HEK293 (cell line): ENCODE results near the gene STK11.
A peak's percentile ranks its signal among the peaks of the same experiment; 100 is the strongest.

Experiments
- CTCF ChIA-PET: fragments of 350-600 bp; formaldehyde crosslinking; extraction: SDS; loops from one replicate; lab custom pipeline; 2021; ENCODE audit warnings: antibody characterized with exemption; lab: Yijun Ruan, JAX
- POLR2A ChIA-PET: fragments of 300-600 bp; formaldehyde crosslinking; extraction: SDS; loops from one replicate; lab custom pipeline; 2020; ENCODE audit warnings: antibody characterized with exemption, inconsistent platforms; lab: Yijun Ruan, JAX
- H3K27ac ChIP-seq: fragments of 200-500 bp; sonication (Bioruptor generic); 2 replicates; pipeline ENCODE4 v1.5.1; 2014; ENCODE audit warnings: low read depth, low read length, control low read depth, inconsistent platforms; ENCODE audit errors: extremely low read depth
- H3K36me3 ChIP-seq, 2 experiments: fragments of 200-500 bp in 1 of 2; sonication (Bioruptor generic) in 1 of 2; 1 replicate in 1 of 2; 2 replicates in 1 of 2; pipeline ENCODE4 v1.5.1; 2014 to 2017; ENCODE audit warnings: inconsistent platforms in 2 of 2, low read length in 2 of 2; ENCODE audit not compliant: control insufficient read depth in 2 of 2, insufficient read depth in 1 of 2
- H3K4me1 ChIP-seq: fragments of 200-500 bp; sonication (Bioruptor generic); 2 replicates; pipeline ENCODE4 v1.5.1; 2014; ENCODE audit warnings: mild to moderate bottlenecking, low read length, inconsistent platforms; ENCODE audit not compliant: control insufficient read depth, insufficient read depth
- H3K4me3 ChIP-seq: 2 replicates; pipeline ENCODE4 v1.5.1; 2011; ENCODE audit warnings: low read depth, mild to moderate bottlenecking, control low read depth, low read length, moderate library complexity
- H3K9me3 ChIP-seq: fragments of 200-500 bp; sonication (Bioruptor generic); 2 replicates; pipeline ENCODE4 v1.5.1; 2014; ENCODE audit warnings: low read depth, low read length, inconsistent platforms; ENCODE audit not compliant: control insufficient read depth, insufficient read depth
- CTCF ChIP-seq: fragments of 450-650 bp; formaldehyde crosslinking; IDR thresholded peaks from 2 replicates; pipeline ENCODE4 v1.5.1; 2016; ENCODE audit warnings: missing biosample characterization, missing genetic modification characterization
- GLI4 ChIP-seq: fragments of 450-650 bp; formaldehyde crosslinking; IDR thresholded peaks from 2 replicates; pipeline ENCODE4 v1.5.1; 2016; ENCODE audit warnings: missing biosample characterization, missing genetic modification characterization
- GLIS2 ChIP-seq: fragments of 450-650 bp; formaldehyde crosslinking; IDR thresholded peaks from 2 replicates; pipeline ENCODE4 v1.5.1; 2016; ENCODE audit warnings: missing biosample characterization, missing genetic modification characterization
- KLF1 ChIP-seq: fragments of 450-650 bp; formaldehyde crosslinking; IDR thresholded peaks from 2 replicates; pipeline ENCODE4 v1.5.1; 2016; ENCODE audit warnings: missing biosample characterization, missing genetic modification characterization
- KLF7 ChIP-seq: fragments of 450-650 bp; formaldehyde crosslinking; IDR thresholded peaks from 2 replicates; pipeline ENCODE4 v1.5.1; 2016; ENCODE audit warnings: missing biosample characterization, missing genetic modification characterization, borderline replicate concordance
- KLF8 ChIP-seq: fragments of 450-650 bp; formaldehyde crosslinking; IDR thresholded peaks from 2 replicates; pipeline ENCODE4 v1.5.1; 2016; ENCODE audit warnings: missing biosample characterization, missing genetic modification characterization
- PBX3 ChIP-seq: sonication (generic); formaldehyde crosslinking; IDR thresholded peaks from 2 replicates; pipeline ENCODE4 v1.8.1; 2022; ENCODE audit warnings: mild to moderate bottlenecking, moderate library complexity, missing genetic modification reagents
- PRDM2 ChIP-seq: fragments of 450-650 bp; formaldehyde crosslinking; IDR thresholded peaks from 2 replicates; pipeline ENCODE4 v1.5.1; 2016; ENCODE audit warnings: missing biosample characterization, missing genetic modification characterization, borderline replicate concordance
- SP2 ChIP-seq: fragments of 450-650 bp; formaldehyde crosslinking; IDR thresholded peaks from 2 replicates; pipeline ENCODE4 v1.5.1; 2016; ENCODE audit warnings: missing biosample characterization, missing genetic modification characterization
- ZBTB17 ChIP-seq: fragments of 450-650 bp; formaldehyde crosslinking; IDR thresholded peaks from 2 replicates; pipeline ENCODE4 v1.5.1; 2016; ENCODE audit warnings: missing biosample characterization, missing genetic modification characterization
- ZNF501 ChIP-seq: fragments of 450-650 bp; formaldehyde crosslinking; IDR thresholded peaks from 2 replicates; pipeline ENCODE4 v1.5.1; 2016; ENCODE audit warnings: missing biosample characterization, missing genetic modification characterization
- ZNF571 ChIP-seq: fragments of 450-650 bp; formaldehyde crosslinking; IDR thresholded peaks from 2 replicates; pipeline ENCODE4 v1.5.0; 2017; ENCODE audit warnings: missing biosample characterization, missing genetic modification characterization
- ZNF600 ChIP-seq: fragments of 450-650 bp; formaldehyde crosslinking; IDR thresholded peaks from 2 replicates; pipeline ENCODE4 v1.5.1; 2016; ENCODE audit warnings: missing biosample characterization, missing genetic modification characterization
- ZNF610 ChIP-seq: fragments of 450-650 bp; formaldehyde crosslinking; IDR thresholded peaks from 2 replicates; pipeline ENCODE4 v1.5.1; 2016; ENCODE audit warnings: missing biosample characterization, missing genetic modification characterization, borderline replicate concordance
- ZSCAN23 ChIP-seq: fragments of 450-650 bp; formaldehyde crosslinking; IDR thresholded peaks from 2 replicates; pipeline ENCODE4 v1.5.1; 2016; ENCODE audit warnings: missing biosample characterization, missing genetic modification characterization
- TF ChIP-seq, protein P1 (sequence below): fragments of 450-650 bp; formaldehyde crosslinking; IDR thresholded peaks from 2 replicates; pipeline ENCODE4 v1.5.1; 2016; ENCODE audit warnings: missing biosample characterization, missing genetic modification characterization
- TF ChIP-seq, protein P2 (sequence below): fragments of 450-650 bp; formaldehyde crosslinking; IDR thresholded peaks from 2 replicates; pipeline ENCODE4 v1.5.1; 2016; ENCODE audit warnings: missing biosample characterization, missing genetic modification characterization

Gene STK11

DNA sequence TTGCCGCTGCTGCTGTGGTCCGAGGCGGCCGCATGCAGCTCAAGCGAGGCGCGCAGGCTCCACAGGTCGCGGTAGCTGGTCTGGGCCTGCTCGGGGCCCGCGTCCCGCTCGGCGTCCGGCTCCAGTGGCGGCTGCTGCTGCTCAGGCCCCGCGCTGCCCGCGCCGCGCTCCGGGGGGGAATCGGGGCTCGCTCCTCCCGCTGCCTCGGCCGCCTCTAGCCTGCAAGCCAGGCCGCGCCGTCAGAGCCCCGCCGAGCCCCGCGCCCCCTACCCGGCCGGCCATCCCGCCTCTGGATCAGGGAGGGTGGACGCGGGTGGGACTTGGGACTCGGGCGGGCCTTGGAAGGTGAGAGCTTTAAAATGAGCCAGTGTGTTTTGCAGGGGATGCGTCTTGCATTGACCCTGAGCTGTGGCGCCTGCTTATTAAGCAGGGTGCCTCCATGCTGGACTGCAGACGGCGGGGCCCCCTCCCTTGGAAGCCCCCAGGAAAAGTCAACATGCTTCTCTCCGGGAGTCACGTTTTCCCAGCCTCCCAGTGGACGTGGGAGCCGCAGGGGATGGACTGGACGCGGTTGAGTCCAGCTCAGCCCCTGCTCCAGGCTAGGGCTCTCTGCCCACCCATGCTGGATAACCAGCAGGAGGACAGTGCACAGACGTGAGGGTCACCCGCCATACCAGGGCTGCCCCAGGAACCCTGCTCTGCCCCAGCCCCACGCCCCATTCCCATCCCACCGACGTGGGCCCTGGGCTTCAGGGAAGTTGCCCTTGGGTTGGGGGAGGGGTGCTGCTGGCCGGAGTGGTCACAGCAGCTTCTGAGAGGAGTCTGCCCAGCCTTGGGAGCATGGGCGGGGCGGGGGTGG, 24.6 kb downstream of the STK11 start:
- POLR2A ChIA-PET: interaction anchor here (1.1 kb wide), 1 partner anchor 39 kb away, joined by 4 read pairs; the partner anchor contains the start of gene CIRBP
- TF ChIP-seq KLF1: no peak
- peak; percentile 79 for TF ChIP-seq ZNF600 (tag by site-specific recombination)

DNA sequence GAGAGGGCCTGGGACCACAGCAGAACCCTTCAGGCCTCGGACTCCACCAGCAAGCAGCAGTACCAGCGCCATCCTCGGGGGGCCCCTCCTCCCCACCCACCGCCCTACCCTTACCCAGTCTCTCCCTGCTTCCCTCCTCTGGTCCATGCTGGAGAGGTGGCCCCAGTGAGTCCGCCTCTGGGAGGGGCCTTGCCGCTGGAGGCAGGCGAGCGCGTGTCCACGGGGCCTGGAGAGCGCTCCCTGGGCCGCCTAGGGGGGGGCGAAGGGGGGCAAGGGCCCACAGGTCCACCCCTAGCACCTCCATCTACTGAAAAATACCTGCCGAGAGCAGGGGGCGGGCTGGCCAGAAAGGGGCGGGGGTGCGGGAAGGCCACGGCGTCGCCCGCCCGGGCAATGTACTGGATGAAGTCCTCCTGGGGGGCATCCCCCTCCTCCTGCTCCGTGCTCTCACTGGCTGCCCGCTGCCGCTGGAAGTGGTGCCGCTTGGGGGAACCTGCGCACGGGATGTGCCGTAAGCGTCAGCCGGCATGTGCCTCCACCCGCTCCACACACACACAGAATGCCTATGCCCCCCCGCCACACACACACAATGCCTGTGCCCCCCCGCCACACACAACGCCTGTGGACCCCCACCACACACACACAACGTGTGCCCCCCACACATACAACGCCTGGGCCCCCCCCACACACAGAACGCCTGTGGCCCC, 25.4 kb downstream of the STK11 start:
- no peak overlapping the region for H3K27ac ChIP-seq
- H3K9me3 ChIP-seq: no peaks in the 10 kb centered on the region
- no peak overlapping the region for H3K4me3 ChIP-seq
- ChIA-PET POLR2A (no interaction called here), CTCF (interaction anchor here (0.8 kb wide), 1 partner anchor 36 kb away, joined by 4 read pairs; no protein-coding TSS in a partner anchor)
- H3K4me1 ChIP-seq: no peaks in the 10 kb centered on the region
- H3K36me3 ChIP-seq: peaks cover 0 to 62% of the 10 kb centered on the region in 2 experiments; a peak in 1 of 3 replicates
- TF ChIP-seq SP2 (tag by site-specific recombination) (peak; percentile 37; the same call in 1 of the 2 replicates), ZNF501 (tag by site-specific recombination) (no peak), KLF7 (no peak), PBX3 (CRISPR knock-in tag) (no peak), GLI4 (tag by site-specific recombination) (no peak), PRDM2 (no peak), GLIS2 (tag by site-specific recombination) (peak; percentile 60; the same call in 1 of the 2 replicates), KLF1 (peak; percentile 41), ZBTB17 (no peak), ZNF571 (tag by site-specific recombination) (no peak), CTCF (no peak), ZSCAN23 (no peak), ZNF610 (tag by site-specific recombination) (no peak), KLF8 (peak; percentile 54; the same call in 1 of the 2 replicates)
- TF ChIP-seq, protein P1, sequence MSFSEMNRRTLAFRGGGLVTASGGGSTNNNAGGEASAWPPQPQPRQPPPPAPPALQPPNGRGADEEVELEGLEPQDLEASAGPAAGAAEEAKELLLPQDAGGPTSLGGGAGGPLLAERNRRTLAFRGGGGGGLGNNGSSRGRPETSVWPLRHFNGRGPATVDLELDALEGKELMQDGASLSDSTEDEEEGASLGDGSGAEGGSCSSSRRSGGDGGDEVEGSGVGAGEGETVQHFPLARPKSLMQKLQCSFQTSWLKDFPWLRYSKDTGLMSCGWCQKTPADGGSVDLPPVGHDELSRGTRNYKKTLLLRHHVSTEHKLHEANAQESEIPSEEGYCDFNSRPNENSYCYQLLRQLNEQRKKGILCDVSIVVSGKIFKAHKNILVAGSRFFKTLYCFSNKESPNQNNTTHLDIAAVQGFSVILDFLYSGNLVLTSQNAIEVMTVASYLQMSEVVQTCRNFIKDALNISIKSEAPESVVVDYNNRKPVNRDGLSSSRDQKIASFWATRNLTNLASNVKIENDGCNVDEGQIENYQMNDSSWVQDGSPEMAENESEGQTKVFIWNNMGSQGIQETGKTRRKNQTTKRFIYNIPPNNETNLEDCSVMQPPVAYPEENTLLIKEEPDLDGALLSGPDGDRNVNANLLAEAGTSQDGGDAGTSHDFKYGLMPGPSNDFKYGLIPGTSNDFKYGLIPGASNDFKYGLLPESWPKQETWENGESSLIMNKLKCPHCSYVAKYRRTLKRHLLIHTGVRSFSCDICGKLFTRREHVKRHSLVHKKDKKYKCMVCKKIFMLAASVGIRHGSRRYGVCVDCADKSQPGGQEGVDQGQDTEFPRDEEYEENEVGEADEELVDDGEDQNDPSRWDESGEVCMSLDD (tag by site-specific recombination): no peak
- TF ChIP-seq, protein P2, sequence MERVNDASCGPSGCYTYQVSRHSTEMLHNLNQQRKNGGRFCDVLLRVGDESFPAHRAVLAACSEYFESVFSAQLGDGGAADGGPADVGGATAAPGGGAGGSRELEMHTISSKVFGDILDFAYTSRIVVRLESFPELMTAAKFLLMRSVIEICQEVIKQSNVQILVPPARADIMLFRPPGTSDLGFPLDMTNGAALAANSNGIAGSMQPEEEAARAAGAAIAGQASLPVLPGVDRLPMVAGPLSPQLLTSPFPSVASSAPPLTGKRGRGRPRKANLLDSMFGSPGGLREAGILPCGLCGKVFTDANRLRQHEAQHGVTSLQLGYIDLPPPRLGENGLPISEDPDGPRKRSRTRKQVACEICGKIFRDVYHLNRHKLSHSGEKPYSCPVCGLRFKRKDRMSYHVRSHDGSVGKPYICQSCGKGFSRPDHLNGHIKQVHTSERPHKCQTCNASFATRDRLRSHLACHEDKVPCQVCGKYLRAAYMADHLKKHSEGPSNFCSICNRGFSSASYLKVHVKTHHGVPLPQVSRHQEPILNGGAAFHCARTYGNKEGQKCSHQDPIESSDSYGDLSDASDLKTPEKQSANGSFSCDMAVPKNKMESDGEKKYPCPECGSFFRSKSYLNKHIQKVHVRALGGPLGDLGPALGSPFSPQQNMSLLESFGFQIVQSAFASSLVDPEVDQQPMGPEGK (tag by site-specific recombination): peak; percentile 46

More for the DNA sequence above, 24.6 kb downstream of the STK11 start:
- H3K9me3 ChIP-seq: no peaks in the 10 kb centered on the region
- CTCF ChIA-PET: interaction anchor here (0.8 kb wide), 1 partner anchor 36 kb away, joined by 4 read pairs; no protein-coding TSS in a partner anchor
- no peaks in the 10 kb centered on the region for H3K4me1 ChIP-seq
- no peak overlapping the region for H3K27ac ChIP-seq
- H3K36me3 ChIP-seq: peaks cover 0 to 60% of the 10 kb centered on the region in 2 experiments; a peak in 2 of 3 replicates
- H3K4me3 ChIP-seq: no peak overlapping the region
